Activated CD8-positive, alpha-beta T cell treated with anti-CD3 and anti-CD28 coated beads for 36 hours (primary cell): ENCODE measurements around the gene SELENOI. TPM values are rescaled to one million over a fixed set of nuclear protein-coding genes. Genes with fewer than 3 reads are reported as not detected.

ENCODE experiments used
- ATAC-seq: fragments of 200-7000 bp; cut with Tn5 transposase; one replicate; pipeline ENCODE4 v1.10.0; 2021; ENCODE audit warnings: mild to moderate bottlenecking, moderate library complexity
- CTCF ChIA-PET: fragments of 350-600 bp; sonication (Branson Sonifier 250); formaldehyde crosslinking; loops from one replicate; lab custom pipeline; 2021; ENCODE audit warnings: antibody characterized with exemption; lab: Charles Lee
- POLR2A ChIA-PET: fragments of 350-600 bp; sonication (Branson Sonifier 250); formaldehyde crosslinking; loops from one replicate; lab custom pipeline; 2021; ENCODE audit warnings: antibody characterized with exemption; lab: Charles Lee
- DNase-seq: peaks from one replicate; pipeline ENCODE4 v3.0.0-alpha.2; 2020
- H3K27ac Mint-ChIP-seq: one replicate; pipeline ENCODE4 v1.8.0; 2021; ENCODE audit warnings: mild to moderate bottlenecking, mixed read lengths
- H3K27me3 Mint-ChIP-seq: one replicate; pipeline ENCODE4 v1.8.0; 2021; ENCODE audit warnings: mixed read lengths
- H3K36me3 Mint-ChIP-seq: one replicate; pipeline ENCODE4 v1.8.0; 2021; ENCODE audit warnings: low read depth, mixed read lengths
- H3K4me1 Mint-ChIP-seq: one replicate; pipeline ENCODE4 v1.8.0; 2021; ENCODE audit warnings: low read depth, mixed read lengths
- H3K4me3 Mint-ChIP-seq: one replicate; pipeline ENCODE4 v1.8.0; 2021; ENCODE audit warnings: mild to moderate bottlenecking, moderate library complexity, mixed read lengths
- H3K9me3 Mint-ChIP-seq: one replicate; pipeline ENCODE4 v1.8.0; 2021; ENCODE audit warnings: mixed read lengths
- CTCF ChIP-seq: fragments of 200-600 bp; IDR thresholded peaks from one replicate; pipeline ENCODE4 v1.8.0; 2022; ENCODE audit warnings: antibody characterized with exemption, mild to moderate bottlenecking
- intact Hi-C: fragments of 100-400 bp; cut with micrococcal nuclease; formaldehyde crosslinking; loops from one replicate; pipeline ENCODE4 v1.10.0; 2022
- total RNA-seq, 2 experiments: library from RNA; stranded (reverse); gene quantifications; one replicate each; pipeline ENCODE4 v1.2.3, GENCODE V29; 2021

Gene SELENOI
- total RNA-seq, 2 experiments from 2014 or later: 38.9 to 39.1 TPM

- Mint-ChIP-seq H3K4me3 (no peak overlapping the region), H3K36me3 (no peaks in the 10 kb centered on the region), H3K9me3 (no peaks in the 10 kb centered on the region), H3K27me3 (peaks cover 4% of the 10 kb centered on the region), H3K27ac (no peak overlapping the region), H3K4me1 (no peaks in the 10 kb centered on the region)
- DNase-seq (no peak), ATAC-seq (no peak)
- no peak for TF ChIP-seq CTCF
- ChIA-PET CTCF (interaction anchor here (0.9 to 1.4 kb wide), 2 partner anchors 9 to 574 kb away, joined by 3 to 5 read pairs; no protein-coding TSS in a partner anchor), POLR2A (interaction anchor here (0.8 kb wide), 1 partner anchor 1064 kb away, joined by 3 read pairs; no protein-coding TSS in a partner anchor)
- intact Hi-C loops: no loop called here
Measured at GRCh38 chr2:26442301-26442700, 96.4 kb downstream of the SELENOI start.

GRCh38 chr2:26442707-26443106 is 96.8 kb downstream of the SELENOI start:
- Mint-ChIP-seq H3K27ac (no peak overlapping the region), H3K4me1 (no peaks in the 10 kb centered on the region), H3K27me3 (peaks cover 4% of the 10 kb centered on the region), H3K36me3 (no peaks in the 10 kb centered on the region), H3K9me3 (no peaks in the 10 kb centered on the region), H3K4me3 (no peak overlapping the region)
- DNase-seq (no peak), ATAC-seq (no peak)
- POLR2A ChIA-PET: interaction anchor here (0.8 kb wide), 1 partner anchor 1063 kb away, joined by 3 read pairs; no protein-coding TSS in a partner anchor
- intact Hi-C loops: no loop called here
- TF ChIP-seq CTCF: no peak
- CTCF ChIA-PET: interaction anchor here (0.9 to 1.4 kb wide), 3 partner anchors 9 to 574 kb away, joined by 3 to 5 read pairs (median 3); no protein-coding TSS in a partner anchor

GRCh38 chr2:26444236-26444635 is 98.3 kb downstream of the SELENOI start:
- H3K4me3 Mint-ChIP-seq: no peak overlapping the region
- CTCF ChIA-PET: no interaction called here

More at GRCh38 chr2:26444236-26444635, 98.3 kb downstream of the SELENOI start:
- Mint-ChIP-seq H3K27me3 (no peaks in the 10 kb centered on the region), H3K4me1 (no peaks in the 10 kb centered on the region), H3K27ac (no peak overlapping the region), H3K9me3 (no peaks in the 10 kb centered on the region), H3K36me3 (no peaks in the 10 kb centered on the region)
- no peak for ATAC-seq
- POLR2A ChIA-PET: no interaction called here
- intact Hi-C loops: no loop called here
- no peak for TF ChIP-seq CTCF
- DNase-seq: no peak

Other genes with a start within 250 kb of the SELENOI start
- gene GAREM2, start 173.1 kb upstream of the SELENOI start, total RNA-seq: 1 to 10 TPM; 2.2 to 2.7 TPM
- 100 to 1,000 TPM; 118 to 120 TPM for gene HADHA, start 101.5 kb upstream of the SELENOI start, total RNA-seq
- gene HADHB, start 101.2 kb upstream of the SELENOI start, total RNA-seq: 10 to 100 TPM; 58.8 TPM
- gene ADGRF3, start 646 bp downstream of the SELENOI start, total RNA-seq: 1 to 10 TPM; 4.8 to 5.7 TPM
- not detected for gene DRC1, start 55.8 kb downstream of the SELENOI start, total RNA-seq
- gene OTOF, start 132.0 kb downstream of the SELENOI start, total RNA-seq: under 1 TPM; 0.60 to 0.81 TPM